Lung (tissue), 12 donors: ENCODE data around the gene HMGCL. TPM values are rescaled to one million over a fixed set of nuclear protein-coding genes. Genes with fewer than 3 reads are reported as not detected.
A peak's percentile ranks its signal among the peaks of the same experiment; 100 is the strongest.
"Not testable (repeated sequence)": the region's sequence is repeated elsewhere in the genome, so short reads cannot be mapped to it uniquely, and the experiment has no call there.

ENCODE experiments used
- ATAC-seq: fragments of 200-7000 bp; cut with Tn5 transposase; one replicate; pipeline ENCODE4 v1.9.1; 2020; ENCODE audit warnings: moderate number of reproducible peaks; ENCODE audit not compliant: insufficient read depth, low FRiP score
- DNase-seq, 3 donors: peaks; one replicate each; pipeline ENCODE4 v3.0.0-alpha.2; 2013 to 2017
- H3K27ac ChIP-seq, 2 donors: one replicate each; pipeline ENCODE4 v1.5.1; 2013; ENCODE audit warnings: mild to moderate bottlenecking in 2 of 2, moderate library complexity in 2 of 2, control low read depth in 1 of 2, inconsistent platforms in 1 of 2, low read depth in 1 of 2, low read length in 1 of 2
- H3K27me3 ChIP-seq, 3 donors: one replicate each; pipeline ENCODE4 v1.5.1; 2013; ENCODE audit warnings: low read length in 2 of 3; ENCODE audit not compliant: control insufficient read depth in 3 of 3, insufficient read depth in 3 of 3
- H3K36me3 ChIP-seq, 4 donors: one replicate each; pipeline ENCODE4 v1.5.1; 2013; ENCODE audit warnings: low read length in 4 of 4, mild to moderate bottlenecking in 1 of 4, moderate library complexity in 1 of 4; ENCODE audit not compliant: control insufficient read depth in 4 of 4, insufficient read depth in 4 of 4
- H3K4me1 ChIP-seq, 5 donors: one replicate each; pipeline ENCODE4 v1.5.1; 2013; ENCODE audit warnings: low read length in 5 of 5, mild to moderate bottlenecking in 2 of 5, moderate library complexity in 1 of 5; ENCODE audit not compliant: control insufficient read depth in 5 of 5, insufficient read depth in 5 of 5
- H3K4me3 ChIP-seq: one replicate; pipeline ENCODE4 v1.5.1; 2013; ENCODE audit warnings: mild to moderate bottlenecking, control low read depth, moderate library complexity
- H3K9ac ChIP-seq, 2 donors: one replicate each; pipeline ENCODE4 v1.5.1; 2013; ENCODE audit warnings: low read length in 2 of 2, control low read depth in 1 of 2; ENCODE audit not compliant: insufficient read depth in 1 of 2
- H3K9me3 ChIP-seq, 4 donors: one replicate each; pipeline ENCODE4 v1.5.1; 2013; ENCODE audit warnings: low read length in 3 of 4, mild to moderate bottlenecking in 1 of 4, moderate library complexity in 1 of 4; ENCODE audit not compliant: control insufficient read depth in 4 of 4, insufficient read depth in 3 of 4
- CTCF ChIP-seq: IDR thresholded peaks from 2 replicates; pipeline ENCODE4 v1.5.1; 2012; ENCODE audit warnings: mild to moderate bottlenecking; ENCODE audit errors: control extremely low read depth, extremely low read depth
- WGBS, 2 donors: extraction: QIAGEN DNeasy Blood & Tissue Kit; methylation state at CpG; one replicate each; pipeline ENCODE4 v1.1.7; 2013; 5-methylcytosine and 5-hydroxymethylcytosine counted together
- polyA plus RNA-seq, 2 donors: library from polyadenylated mRNA; stranded (reverse); fragments of 200-250 nt; gene quantifications; one replicate each; pipeline ENCODE4 v1.2.1, GENCODE V29; 2013
- total RNA-seq, 2 donors: library from RNA; depleted of rRNA in 1 of 2; stranded (reverse); fragments of >200 nt in 1 of 2; gene quantifications; one replicate each; pipeline ENCODE4 v1.2.1, GENCODE V29; 2014 to 2021
- donor health status: control.
- donor health status: control.
- donor health status: Bipolar disorder and iron deficiency.
- donor health status: healthy.
- donor health status: DM: yes; HTN: yes; CAD: no.

The HMGCL gene
- total and polyA plus RNA-seq, 4 donors: 33.3 to 47.6 (median 43.9) TPM

DNA sequence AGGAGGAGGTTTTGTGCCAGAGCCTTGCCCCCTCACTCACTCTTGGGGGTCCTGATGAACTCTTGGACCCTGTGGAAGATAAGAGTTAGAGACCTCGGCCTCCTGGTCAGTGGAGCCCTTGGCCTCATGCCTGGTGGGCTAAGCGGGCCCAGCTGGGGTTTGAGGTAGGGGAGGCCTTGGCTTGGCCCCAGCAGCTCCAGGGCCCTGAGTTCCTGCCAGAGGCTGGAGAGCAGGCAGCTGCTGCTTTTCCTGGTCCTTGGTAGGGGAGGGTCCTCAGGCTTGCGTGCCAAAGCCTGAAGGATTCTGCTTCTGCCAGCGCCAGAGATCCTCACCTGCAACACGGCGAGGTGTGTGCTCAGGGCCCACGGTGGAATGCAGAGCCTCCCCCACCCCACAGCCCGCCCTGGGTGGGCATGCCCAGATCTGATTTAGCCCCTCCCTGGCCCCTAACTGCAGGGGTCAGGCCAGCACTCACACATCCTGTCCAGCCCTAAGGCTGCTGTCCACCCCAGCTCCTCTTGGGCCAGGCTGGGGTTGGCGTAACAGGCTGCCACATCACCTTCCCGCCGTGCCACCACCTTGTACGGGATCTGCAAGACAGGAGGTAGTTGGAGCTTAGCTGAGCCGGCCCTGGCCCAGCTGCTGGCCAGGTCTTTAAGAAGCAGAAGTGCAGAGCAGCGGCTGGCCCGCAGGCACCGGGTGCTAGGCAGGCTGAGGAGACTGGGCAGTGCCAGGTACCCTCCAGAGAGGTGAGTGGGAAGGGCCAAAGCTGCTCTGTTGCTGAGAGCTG, 29.4 kb downstream of the HMGCL start:
- Histone ChIP-seq H3K9ac (no peak overlapping the region), H3K4me3 (no peak overlapping the region), H3K9me3 (peaks cover 0 to 1% (median 0%) of the 10 kb centered on the region in 4 donors), H3K27ac (no peak overlapping the region), H3K36me3 (peaks cover 0 to 44% (median 4%) of the 10 kb centered on the region in 4 donors), H3K27me3 (no peaks in the 10 kb centered on the region), H3K4me1 (peaks cover 4 to 41% (median 12%) of the 10 kb centered on the region in 5 donors)
- WGBS, 2 donors: 74 to 87% methylated on average over 16 of the region's 16 CpGs
- no peak for ATAC-seq
- peak in 2 of 3 donors; percentile 38 to 40 for DNase-seq
- TF ChIP-seq CTCF: no peak

- not testable (repeated sequence) for H3K4me3 ChIP-seq, ATAC-seq, H3K27me3 ChIP-seq, H3K27ac ChIP-seq, DNase-seq, H3K9me3 ChIP-seq, H3K9ac ChIP-seq
- WGBS, 2 donors: 84 to 88% methylated on average over 9 of the region's 9 CpGs
- Histone ChIP-seq H3K4me1 (peaks cover 5 to 43% (median 10%) of the 10 kb centered on the region in 5 donors), H3K36me3 (peaks cover 0 to 44% (median 4%) of the 10 kb centered on the region in 4 donors)
Observed at GRCh38 chr1:23794732-23795182, 30.5 kb downstream of the HMGCL start.

- Histone ChIP-seq H3K36me3 (peaks cover 0 to 44% (median 4%) of the 10 kb centered on the region in 4 donors), H3K27ac (no peak overlapping the region), H3K9ac (no peak overlapping the region), H3K4me1 (peaks cover 4 to 37% (median 7%) of the 10 kb centered on the region in 5 donors), H3K27me3 (no peaks in the 10 kb centered on the region), H3K9me3 (peaks cover 0 to 1% (median 0%) of the 10 kb centered on the region in 4 donors), H3K4me3 (no peak overlapping the region)
- ATAC-seq (no peak), DNase-seq (no peak)
- no peak for TF ChIP-seq CTCF
- WGBS, 2 donors: 71 to 82% methylated on average over 17 to 21 of the region's 21 CpGs
Observed at GRCh38 chr1:23793861-23794731, 31.1 kb downstream of the HMGCL start.
